T-helper 2 cell treated with Interferon-gamma antibody and Interleukin-4, amounts not matched to agents 100 ng/mL and 5 ng/mL, for 36 hours (primary cell): ENCODE results near the gene CACNA1E. TPM values are rescaled to one million over a fixed set of nuclear protein-coding genes. Genes with fewer than 3 reads are reported as not detected.

ENCODE experiments used
- intact Hi-C: fragments of 100-400 bp; cut with micrococcal nuclease; formaldehyde crosslinking; loops from one replicate; pipeline ENCODE4 v1.15.1; 2023
- total RNA-seq: library from RNA; stranded (reverse); gene quantifications from 2 replicates; pipeline ENCODE4 v1.2.3, GENCODE V29; 2022

Gene CACNA1E
- total RNA-seq, 1 donor from 2014 or later, result 0.05 TPM

- intact Hi-C loops, result loop anchor here (5.0 kb wide), 1 partner anchor 1245 kb away; no protein-coding TSS in a partner anchor
Measured at GRCh38 chr1:181482521-181483284, 614 bp upstream of the CACNA1E start.

- intact Hi-C loops, result loop anchor here (5.0 kb wide), 1 partner anchor 1248 kb away; no protein-coding TSS in a partner anchor
Measured at GRCh38 chr1:181484821-181485220, 1.5 kb downstream of the CACNA1E start.

DNA sequence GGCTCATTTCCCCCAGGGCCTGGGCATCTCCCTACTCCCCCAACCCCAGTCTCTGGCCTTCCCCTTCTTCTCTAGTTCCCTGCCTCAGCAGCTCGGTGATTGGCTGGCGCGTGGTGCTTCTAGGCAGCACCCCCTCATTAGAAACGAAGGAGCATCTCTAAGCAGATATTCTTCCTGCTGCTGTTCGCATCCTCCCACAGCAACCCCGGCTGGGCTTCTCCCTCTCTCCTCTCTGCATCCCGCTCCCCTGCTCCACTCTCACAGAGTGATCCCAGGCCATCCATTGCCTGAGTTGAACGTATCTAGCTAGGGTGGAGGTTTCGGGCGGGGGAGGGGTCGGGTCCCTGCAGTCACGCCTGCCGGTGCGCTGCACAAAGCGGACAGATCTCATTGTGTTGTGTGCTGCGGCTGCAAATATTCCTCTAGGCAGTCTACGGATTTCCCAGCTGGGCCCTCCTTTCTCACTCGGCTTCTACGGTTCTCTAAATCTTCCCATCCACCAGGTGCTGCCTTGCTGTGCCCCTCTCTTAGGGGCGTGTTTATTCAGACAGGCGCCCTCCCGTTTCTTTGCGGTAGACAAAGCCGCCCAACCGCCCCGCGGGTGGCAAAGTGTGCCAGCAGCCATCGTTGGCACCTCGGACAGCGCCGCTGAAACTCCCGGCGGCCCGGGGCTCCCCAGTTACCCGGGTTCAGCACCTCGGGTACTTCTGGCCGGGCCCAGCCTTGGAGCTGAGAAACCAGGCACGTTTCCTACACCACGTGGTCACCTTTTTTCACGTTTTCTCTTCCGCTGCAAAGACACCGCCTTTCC lies 2.2 kb downstream of the CACNA1E start:
- intact Hi-C loops, result no loop called here

GRCh38 chr1:181486098-181486420 lies 2.7 kb downstream of the CACNA1E start:
- intact Hi-C loops, result no loop called here

DNA sequence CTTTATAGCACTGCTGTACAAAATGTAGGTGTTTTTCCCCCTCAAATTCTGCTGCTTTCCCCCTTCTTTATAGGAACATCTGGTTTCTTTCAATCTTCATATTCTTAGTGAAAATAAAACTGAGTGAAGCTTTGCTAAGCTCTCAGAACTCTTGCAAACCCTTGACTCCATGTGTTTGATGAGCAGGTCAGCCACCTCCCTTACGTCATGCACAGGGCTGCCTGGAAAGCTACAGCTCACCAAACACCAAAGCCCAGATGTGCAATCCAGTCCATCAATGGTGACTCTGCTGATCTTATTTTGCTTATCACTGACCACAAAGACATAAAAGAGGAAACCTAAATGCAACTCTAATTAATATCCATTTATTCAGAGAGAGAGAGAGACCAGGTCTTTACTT lies 5.5 kb downstream of the CACNA1E start:
- intact Hi-C loops, result no loop called here

DNA sequence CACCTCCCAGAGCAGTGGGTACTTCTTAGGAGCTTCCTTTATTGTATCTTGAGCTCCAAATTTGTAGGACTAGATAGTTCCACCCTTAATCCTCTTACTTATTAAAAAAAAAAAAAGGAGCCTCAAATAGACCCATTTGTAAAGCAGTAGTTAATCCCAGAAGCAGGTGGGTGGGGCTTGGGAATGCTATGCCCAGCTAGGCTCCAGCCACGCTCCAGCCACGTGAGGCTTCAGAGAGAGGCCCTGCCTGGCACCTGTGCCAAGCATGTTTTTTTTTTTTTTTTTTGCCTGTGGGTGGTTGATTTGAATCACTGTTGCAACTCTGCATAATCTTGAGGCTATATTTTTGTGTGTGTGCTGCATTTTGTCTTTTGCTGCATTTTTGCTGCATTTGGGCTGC lies 7.0 kb downstream of the CACNA1E start:
- intact Hi-C loops, result no loop called here

GRCh38 chr1:181490740-181491712 lies 7.7 kb downstream of the CACNA1E start:
- intact Hi-C loops, result no loop called here

DNA sequence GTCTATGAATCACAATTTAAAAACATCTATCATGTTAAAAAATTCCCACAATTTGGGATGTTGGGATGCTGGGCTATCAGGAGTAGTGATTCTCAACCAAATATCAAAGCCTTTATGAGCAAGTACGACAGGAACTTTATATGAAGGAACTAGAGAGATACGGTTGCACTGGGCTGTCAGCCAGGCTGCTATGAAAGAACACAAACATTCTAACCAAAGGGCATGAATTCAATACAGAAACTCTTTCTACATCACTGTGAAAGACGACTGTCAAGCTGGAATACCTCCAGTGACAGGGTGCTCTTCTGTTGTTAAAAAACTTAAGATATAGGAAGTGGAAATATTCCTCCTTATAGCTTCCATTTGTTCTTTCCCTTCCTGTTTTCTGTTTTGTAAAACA lies 9.8 kb downstream of the CACNA1E start:
- intact Hi-C loops, result no loop called here

- intact Hi-C loops, result no loop called here
Measured at GRCh38 chr1:181493885-181494284, 10.6 kb downstream of the CACNA1E start.

DNA sequence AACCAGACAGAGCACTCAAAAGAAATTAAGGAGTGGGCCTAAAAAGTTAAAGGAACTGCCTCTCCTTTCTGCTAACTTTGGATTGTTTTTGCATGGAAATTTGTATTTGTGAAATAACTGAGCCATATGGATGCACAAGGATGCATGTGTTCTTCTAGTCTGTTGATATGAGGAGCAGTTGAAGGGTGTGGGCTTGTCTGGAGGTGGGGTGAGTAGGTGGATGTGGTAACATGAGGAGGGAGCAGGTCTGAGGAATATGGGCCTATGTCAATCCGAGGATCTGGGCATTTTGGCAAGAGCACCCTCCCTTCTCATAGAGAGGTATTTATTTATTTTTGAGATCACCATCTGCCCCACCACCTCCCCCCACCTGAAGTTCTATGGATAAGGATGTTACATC lies 13.4 kb downstream of the CACNA1E start:
- intact Hi-C loops, result no loop called here

DNA sequence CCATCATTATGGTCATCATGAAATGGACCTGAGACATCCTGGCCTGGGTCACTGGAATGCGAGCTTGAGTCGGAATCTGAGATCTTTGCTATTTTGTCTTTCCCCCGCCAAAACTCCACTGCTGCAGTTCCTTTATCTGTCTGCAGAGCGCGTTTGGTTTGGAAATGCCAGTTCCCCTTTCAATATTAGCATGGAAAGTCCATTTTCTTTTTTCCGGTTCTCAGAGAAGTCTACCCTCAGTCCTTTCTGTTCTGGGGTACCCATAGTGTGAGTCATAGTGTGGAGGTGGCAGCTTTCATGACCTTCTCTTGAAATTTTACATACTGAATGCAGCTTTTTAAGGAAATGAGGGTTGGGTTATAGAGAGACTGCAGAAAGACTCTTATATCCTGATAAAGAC lies 14.6 kb downstream of the CACNA1E start:
- intact Hi-C loops, result no loop called here

DNA sequence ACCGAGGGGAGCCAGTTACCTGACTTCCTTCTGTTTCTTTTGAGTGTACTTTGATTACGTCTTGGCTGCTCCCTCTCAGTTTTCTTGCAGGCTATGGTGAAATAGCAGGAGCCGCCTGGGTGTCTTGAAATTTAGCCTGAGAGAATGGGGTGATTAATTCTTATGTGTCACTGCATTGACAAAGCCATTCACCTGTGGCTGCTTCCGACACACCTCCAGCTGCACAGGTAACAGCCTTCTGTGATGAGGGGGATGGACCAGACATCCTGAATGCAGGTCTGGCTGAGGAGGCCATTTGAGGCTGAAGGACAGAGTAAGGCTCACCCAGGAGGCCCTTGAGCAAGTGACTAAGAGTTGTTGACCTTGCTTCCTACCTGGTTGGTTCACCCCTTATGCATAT lies 16.5 kb downstream of the CACNA1E start:
- intact Hi-C loops, result no loop called here

DNA sequence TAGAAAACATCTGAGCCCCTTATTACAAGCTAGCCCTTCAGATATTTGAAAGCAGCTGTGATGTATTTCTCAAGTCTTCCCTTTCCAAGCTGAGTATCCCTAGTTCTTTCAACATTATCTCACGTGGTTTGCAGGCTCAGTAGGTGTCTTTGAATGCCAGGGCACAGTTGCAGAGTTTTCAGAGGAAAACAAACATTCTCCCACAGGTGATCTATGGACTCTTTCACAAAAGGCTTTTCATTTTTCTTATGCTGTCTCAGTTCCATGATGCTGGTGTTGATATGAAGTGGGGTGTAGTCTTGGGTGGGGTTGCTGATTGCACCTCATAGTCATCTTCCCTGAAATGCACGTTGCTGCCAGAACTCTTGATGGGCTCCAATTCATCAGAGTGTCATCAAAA lies 17.3 kb downstream of the CACNA1E start:
- intact Hi-C loops, result no loop called here

- intact Hi-C loops, result no loop called here
Measured at GRCh38 chr1:181501612-181502011, 18.3 kb downstream of the CACNA1E start.

DNA sequence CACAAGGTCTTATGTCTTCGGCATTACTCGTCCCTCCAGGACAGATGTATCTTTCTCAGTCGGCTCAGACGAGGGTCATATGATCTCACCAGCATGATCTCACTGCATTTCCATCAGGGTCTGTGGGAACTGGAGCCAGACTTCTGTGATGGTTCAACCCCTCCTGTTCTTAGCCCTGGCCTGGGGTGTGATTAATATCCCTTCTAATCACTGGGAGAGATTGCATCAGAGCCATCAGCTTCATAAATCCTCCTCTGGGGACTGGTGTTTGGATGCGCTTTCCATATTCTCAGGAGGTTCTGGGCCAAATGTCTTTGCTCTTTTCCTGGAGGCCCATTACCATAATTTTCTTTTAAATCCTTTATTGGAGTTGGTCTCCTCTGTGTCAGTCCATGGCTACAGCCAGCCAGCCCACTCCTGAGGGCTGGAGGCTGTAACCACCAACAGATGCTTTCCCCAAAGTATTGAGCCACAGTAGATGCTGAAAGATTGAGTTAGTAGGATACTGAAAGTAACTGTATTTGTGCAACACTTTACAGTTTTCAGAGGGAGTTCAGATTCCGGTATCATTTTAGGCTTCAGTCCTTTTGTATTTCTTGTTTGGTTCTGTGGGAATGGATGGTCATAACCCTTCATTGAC lies 20.0 kb downstream of the CACNA1E start:
- intact Hi-C loops, result no loop called here

GRCh38 chr1:181504399-181504842 lies 21.1 kb downstream of the CACNA1E start:
- intact Hi-C loops, result no loop called here

DNA sequence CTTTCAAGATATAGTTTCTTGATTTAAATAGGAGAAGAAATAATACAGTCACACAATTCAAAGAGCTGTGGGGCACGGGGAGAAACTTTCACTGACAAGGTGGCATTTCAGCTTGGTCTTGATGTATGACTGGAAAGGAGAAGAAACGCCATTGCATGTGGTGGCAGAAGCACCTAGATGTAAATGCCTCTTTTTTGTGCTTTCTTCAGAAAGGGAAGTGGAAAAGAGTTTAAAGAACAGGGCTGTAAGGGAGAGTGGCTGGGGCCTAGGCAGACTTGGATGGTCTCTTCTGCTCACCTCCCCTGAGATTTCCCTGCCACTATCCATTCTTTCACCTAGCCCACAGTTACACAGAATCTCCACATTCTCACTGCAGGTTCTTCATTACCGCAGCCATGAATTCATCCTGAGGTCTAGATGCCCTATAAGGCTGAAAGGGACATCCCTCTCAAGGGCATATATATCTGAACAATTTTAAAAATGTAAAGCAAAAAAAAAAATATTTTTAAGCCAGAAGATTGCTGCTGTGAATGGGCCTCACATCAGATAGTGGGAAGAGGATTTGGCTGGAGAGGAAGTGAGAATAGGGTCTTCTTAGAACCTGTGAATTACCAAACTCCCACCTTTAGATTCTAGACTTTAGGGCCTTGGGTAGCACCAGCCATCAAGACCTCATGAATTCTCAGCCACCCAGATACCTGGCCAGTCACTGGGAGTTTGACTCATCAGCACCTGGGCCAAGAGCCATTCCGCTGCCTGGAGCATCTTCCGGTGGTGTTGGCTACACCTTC lies 23.4 kb downstream of the CACNA1E start:
- intact Hi-C loops, result no loop called here

DNA sequence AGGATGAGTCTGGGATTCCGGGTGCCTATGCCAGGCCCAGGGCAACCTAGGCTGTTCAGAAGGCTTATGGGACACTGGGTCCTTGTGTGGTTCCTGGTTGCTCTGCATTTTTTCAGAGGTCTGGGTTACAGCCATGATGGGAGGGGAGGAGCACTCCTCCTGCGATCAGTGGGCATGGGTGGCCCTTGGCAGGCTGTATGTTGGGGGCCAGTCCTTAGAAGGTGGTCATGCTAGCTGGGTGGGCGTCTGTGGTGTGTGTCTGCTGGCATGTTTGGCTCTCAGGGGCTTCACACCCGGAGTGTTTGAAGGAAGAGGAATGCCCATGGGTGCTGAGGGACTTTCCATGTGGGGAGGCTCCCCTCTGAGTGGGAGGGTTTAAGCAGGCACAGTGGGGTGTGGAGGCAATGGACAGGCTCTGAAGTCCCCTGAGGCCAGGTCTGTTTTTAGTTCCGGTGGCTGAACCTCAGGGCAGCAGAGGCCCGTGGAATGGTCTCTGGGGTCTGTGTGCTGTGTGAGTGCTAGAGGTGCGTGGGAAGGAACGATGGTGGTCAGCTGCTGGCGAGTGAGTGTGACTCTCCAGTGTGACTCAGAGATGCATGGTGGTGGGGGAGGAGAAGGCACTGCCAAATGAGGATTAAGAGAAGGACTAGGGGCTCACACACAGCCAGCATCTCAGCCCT lies 25.3 kb downstream of the CACNA1E start:
- intact Hi-C loops, result no loop called here

DNA sequence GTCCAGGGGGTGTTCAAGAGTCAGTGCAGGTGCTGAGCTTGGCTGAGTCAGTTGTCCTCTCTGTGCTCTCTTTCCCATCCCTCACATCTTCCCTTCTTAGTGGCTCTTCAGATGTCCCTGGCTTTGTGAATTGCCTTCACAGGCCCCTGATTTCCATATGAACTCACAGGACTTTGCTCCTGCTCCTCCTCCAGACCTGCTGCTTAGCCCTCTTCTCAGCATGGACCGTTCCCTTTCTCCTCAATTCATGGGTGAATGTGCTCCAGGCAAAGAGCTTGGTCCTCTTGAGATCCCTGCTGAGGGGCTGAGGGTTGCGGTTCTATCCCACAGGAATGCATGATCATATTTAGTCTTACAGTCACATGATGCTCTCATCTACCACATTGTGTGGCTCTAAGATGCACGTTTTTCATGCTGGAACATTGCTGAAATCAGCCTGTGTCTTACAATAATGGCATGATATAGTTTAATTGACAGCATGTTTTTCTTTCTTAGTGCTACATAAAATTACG lies 30.5 kb downstream of the CACNA1E start:
- intact Hi-C loops, result no loop called here
